Neural cell (in vitro differentiated cells): ENCODE data around the gene HPSE2. TPM values are rescaled to one million over a fixed set of nuclear protein-coding genes. Genes with fewer than 3 reads are reported as not detected.

Experiments used
- H2AFZ ChIP-seq: fragments of 200-600, 300-800 bp; sonication (generic), shearing (Covaris generic); 2 replicates; pipeline ENCODE4 v1.6.0; 2014; ENCODE audit warnings: low read depth, mild to moderate bottlenecking, antibody characterized with exemption, low read length, moderate library complexity
- H3F3A ChIP-seq: fragments of 200-600 bp; shearing (Covaris generic); 2 replicates; pipeline ENCODE4 v1.6.1; 2016; ENCODE audit warnings: mild to moderate bottlenecking, moderate library complexity, mixed read lengths, antibody characterized with exemption, low read length; ENCODE audit not compliant: insufficient read depth, poor library complexity, severe bottlenecking
- H3K27ac ChIP-seq: fragments of 200-600, 300-800 bp; sonication (generic), shearing (Covaris generic); 2 replicates; pipeline ENCODE4 v1.5.1; 2014; ENCODE audit warnings: mild to moderate bottlenecking, low read length, moderate library complexity
- H3K27me3 ChIP-seq: fragments of 300-800, 200-600 bp; sonication (generic), shearing (Covaris generic); 2 replicates; pipeline ENCODE4 v1.6.0; 2014; ENCODE audit warnings: mild to moderate bottlenecking, low read depth, low read length, moderate library complexity; ENCODE audit not compliant: insufficient read depth
- H3K36me3 ChIP-seq: fragments of 300-800, 200-600 bp; sonication (generic), shearing (Covaris generic); 2 replicates; pipeline ENCODE4 v1.5.1; 2014; ENCODE audit warnings: mild to moderate bottlenecking, antibody characterized with exemption, low read length, moderate library complexity; ENCODE audit not compliant: insufficient read depth
- H3K4me2 ChIP-seq: fragments of 300-800, 200-600 bp; sonication (generic), shearing (Covaris generic); 2 replicates; pipeline ENCODE4 v1.6.0; 2014; ENCODE audit warnings: mild to moderate bottlenecking, low read length
- H3K4me3 ChIP-seq: fragments of 300-800, 200-600 bp; sonication (generic), shearing (Covaris generic); 2 replicates; pipeline ENCODE4 v1.5.1; 2014; ENCODE audit warnings: mild to moderate bottlenecking, low read length, moderate library complexity
- H3K79me2 ChIP-seq: fragments of 200-600 bp; shearing (Covaris generic); replicated peaks from 2 replicates; pipeline ENCODE4 v1.6.0; 2014; ENCODE audit warnings: mild to moderate bottlenecking, low read length, moderate library complexity; ENCODE audit not compliant: insufficient read depth
- H3K9ac ChIP-seq: fragments of 300-800, 200-600 bp; sonication (generic), shearing (Covaris generic); 2 replicates; pipeline ENCODE4 v1.6.1; 2016; ENCODE audit warnings: mild to moderate bottlenecking, low read length, mixed read lengths
- H3K9me2 ChIP-seq: fragments of 200-600 bp; shearing (Covaris generic); 2 replicates; pipeline ENCODE4 v1.6.1; 2016; ENCODE audit warnings: mild to moderate bottlenecking, low read length, mixed read lengths; ENCODE audit not compliant: insufficient read depth
- H3K9me3 ChIP-seq: fragments of 200-600, 300-800 bp; sonication (generic), shearing (Covaris generic); 2 replicates; pipeline ENCODE4 v1.6.1; 2016; ENCODE audit warnings: mild to moderate bottlenecking, mixed run types, low read length, moderate library complexity, mixed read lengths
- H4K20me1 ChIP-seq: fragments of 200-600 bp; shearing (Covaris generic); 2 replicates; pipeline ENCODE4 v1.6.1; 2016; ENCODE audit warnings: mild to moderate bottlenecking, mixed run types; ENCODE audit not compliant: insufficient read depth
- EP300 ChIP-seq: fragments of 450-650 bp; conservative IDR thresholded peaks from 2 replicates; pipeline ENCODE4 v1.6.1; 2014; ENCODE audit warnings: antibody characterized with exemption, mild to moderate bottlenecking, moderate library complexity; ENCODE audit not compliant: poor library complexity, severe bottlenecking
- EZH2 ChIP-seq: fragments of 200-600, 300-800 bp; shearing (Covaris generic), sonication (generic); IDR thresholded peaks from 2 replicates; pipeline ENCODE4 v1.6.1; 2014; ENCODE audit warnings: antibody characterized with exemption, low read length, borderline replicate concordance, mild to moderate bottlenecking; ENCODE audit not compliant: insufficient read depth, poor library complexity, severe bottlenecking
- MXI1 ChIP-seq: fragments of 450-650 bp; conservative IDR thresholded peaks from 2 replicates; pipeline ENCODE4 v1.6.1; 2014; ENCODE audit warnings: antibody characterized with exemption, mild to moderate bottlenecking; ENCODE audit not compliant: poor library complexity, severe bottlenecking
- POLR2AphosphoS5 ChIP-seq: IDR thresholded peaks from 2 replicates; pipeline ENCODE4 v1.6.1; 2012
- RAD21 ChIP-seq: fragments of 450-650 bp; conservative IDR thresholded peaks from 2 replicates; pipeline ENCODE4 v1.6.1; 2014; ENCODE audit warnings: antibody characterized with exemption, mild to moderate bottlenecking, moderate library complexity
- SMC3 ChIP-seq: fragments of 450-650 bp; conservative IDR thresholded peaks from 2 replicates; pipeline ENCODE4 v1.6.1; 2014; ENCODE audit warnings: antibody characterized with exemption, mild to moderate bottlenecking, moderate library complexity; ENCODE audit not compliant: poor library complexity
- TAF1 ChIP-seq: IDR thresholded peaks from 2 replicates; pipeline ENCODE4 v1.6.1; 2012; ENCODE audit warnings: low read depth
- polyA plus RNA-seq: library from polyadenylated mRNA; depleted of rRNA; stranded (reverse); fragments of >200 nt; gene quantifications from 2 replicates; pipeline ENCODE4 v1.2.3, GENCODE V29; 2014
- TF ChIP-seq, protein P1 (sequence below): IDR thresholded peaks from 2 replicates; pipeline ENCODE4 v1.6.1; 2012; ENCODE audit warnings: borderline replicate concordance
- TF ChIP-seq, protein P2 (sequence below): fragments of 450-650 bp; IDR thresholded peaks from 2 replicates; pipeline ENCODE4 v1.5.1; 2014; ENCODE audit warnings: antibody characterized with exemption, mild to moderate bottlenecking, moderate library complexity; ENCODE audit not compliant: poor library complexity, severe bottlenecking

The HPSE2 gene
- polyA plus RNA-seq, 1 donor from 2014 or later, result not detected

DNA sequence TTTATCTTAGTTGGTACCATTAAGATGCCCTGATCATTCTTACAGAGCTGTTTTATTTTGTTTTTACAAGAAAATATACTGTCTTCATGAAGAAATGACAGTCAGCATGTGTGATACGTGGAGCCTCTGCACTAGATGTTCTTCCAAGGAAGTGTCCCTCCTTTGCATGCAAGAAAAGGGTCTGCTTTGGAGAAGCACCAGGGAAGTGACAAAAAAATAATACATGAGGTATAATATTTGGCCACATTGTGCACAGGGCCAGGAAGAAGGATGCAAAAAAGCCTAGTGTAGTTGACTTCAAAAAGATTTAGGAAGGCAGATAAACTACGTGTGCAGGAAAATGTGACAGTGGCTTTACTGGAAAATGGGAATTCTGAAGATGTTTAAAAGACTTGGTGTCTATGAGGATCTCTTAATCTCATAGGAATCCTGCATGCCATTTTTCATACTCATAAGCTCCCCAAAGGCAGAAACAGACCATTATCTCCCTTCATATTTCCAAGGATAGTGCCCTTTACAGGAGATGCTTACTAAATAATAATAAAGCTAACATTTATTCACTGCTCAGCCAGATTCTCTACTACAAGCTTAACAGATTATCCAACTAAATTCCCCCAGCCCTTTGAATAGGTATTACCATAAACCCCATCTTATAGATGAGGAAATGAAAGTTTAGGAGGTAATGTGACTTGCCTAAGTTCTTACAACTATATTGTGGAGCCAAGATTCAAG is 284.2 kb downstream of the HPSE2 start:
- Histone ChIP-seq H3K4me2 (no peak overlapping the region), H3K79me2 (no peaks in the 10 kb centered on the region), H3K27ac (no peak overlapping the region), H3K9me2 (no peaks in the 10 kb centered on the region), H3K9ac (no peak overlapping the region), H3K9me3 (no peaks in the 10 kb centered on the region), H2AFZ (no peak overlapping the region), H4K20me1 (no peaks in the 10 kb centered on the region), H3K36me3 (no peaks in the 10 kb centered on the region), H3K4me3 (no peak overlapping the region), H3F3A (no peaks in the 10 kb centered on the region), H3K27me3 (no peaks in the 10 kb centered on the region)
- TF ChIP-seq EP300 (no peak), SMC3 (no peak), EZH2 (no peak), POLR2AphosphoS5 (no peak), RAD21 (no peak), TAF1 (no peak), MXI1 (no peak)
- TF ChIP-seq, protein P1, sequence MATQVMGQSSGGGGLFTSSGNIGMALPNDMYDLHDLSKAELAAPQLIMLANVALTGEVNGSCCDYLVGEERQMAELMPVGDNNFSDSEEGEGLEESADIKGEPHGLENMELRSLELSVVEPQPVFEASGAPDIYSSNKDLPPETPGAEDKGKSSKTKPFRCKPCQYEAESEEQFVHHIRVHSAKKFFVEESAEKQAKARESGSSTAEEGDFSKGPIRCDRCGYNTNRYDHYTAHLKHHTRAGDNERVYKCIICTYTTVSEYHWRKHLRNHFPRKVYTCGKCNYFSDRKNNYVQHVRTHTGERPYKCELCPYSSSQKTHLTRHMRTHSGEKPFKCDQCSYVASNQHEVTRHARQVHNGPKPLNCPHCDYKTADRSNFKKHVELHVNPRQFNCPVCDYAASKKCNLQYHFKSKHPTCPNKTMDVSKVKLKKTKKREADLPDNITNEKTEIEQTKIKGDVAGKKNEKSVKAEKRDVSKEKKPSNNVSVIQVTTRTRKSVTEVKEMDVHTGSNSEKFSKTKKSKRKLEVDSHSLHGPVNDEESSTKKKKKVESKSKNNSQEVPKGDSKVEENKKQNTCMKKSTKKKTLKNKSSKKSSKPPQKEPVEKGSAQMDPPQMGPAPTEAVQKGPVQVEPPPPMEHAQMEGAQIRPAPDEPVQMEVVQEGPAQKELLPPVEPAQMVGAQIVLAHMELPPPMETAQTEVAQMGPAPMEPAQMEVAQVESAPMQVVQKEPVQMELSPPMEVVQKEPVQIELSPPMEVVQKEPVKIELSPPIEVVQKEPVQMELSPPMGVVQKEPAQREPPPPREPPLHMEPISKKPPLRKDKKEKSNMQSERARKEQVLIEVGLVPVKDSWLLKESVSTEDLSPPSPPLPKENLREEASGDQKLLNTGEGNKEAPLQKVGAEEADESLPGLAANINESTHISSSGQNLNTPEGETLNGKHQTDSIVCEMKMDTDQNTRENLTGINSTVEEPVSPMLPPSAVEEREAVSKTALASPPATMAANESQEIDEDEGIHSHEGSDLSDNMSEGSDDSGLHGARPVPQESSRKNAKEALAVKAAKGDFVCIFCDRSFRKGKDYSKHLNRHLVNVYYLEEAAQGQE, result no peak
- TF ChIP-seq, protein P2, sequence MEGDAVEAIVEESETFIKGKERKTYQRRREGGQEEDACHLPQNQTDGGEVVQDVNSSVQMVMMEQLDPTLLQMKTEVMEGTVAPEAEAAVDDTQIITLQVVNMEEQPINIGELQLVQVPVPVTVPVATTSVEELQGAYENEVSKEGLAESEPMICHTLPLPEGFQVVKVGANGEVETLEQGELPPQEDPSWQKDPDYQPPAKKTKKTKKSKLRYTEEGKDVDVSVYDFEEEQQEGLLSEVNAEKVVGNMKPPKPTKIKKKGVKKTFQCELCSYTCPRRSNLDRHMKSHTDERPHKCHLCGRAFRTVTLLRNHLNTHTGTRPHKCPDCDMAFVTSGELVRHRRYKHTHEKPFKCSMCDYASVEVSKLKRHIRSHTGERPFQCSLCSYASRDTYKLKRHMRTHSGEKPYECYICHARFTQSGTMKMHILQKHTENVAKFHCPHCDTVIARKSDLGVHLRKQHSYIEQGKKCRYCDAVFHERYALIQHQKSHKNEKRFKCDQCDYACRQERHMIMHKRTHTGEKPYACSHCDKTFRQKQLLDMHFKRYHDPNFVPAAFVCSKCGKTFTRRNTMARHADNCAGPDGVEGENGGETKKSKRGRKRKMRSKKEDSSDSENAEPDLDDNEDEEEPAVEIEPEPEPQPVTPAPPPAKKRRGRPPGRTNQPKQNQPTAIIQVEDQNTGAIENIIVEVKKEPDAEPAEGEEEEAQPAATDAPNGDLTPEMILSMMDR, result no peak

DNA sequence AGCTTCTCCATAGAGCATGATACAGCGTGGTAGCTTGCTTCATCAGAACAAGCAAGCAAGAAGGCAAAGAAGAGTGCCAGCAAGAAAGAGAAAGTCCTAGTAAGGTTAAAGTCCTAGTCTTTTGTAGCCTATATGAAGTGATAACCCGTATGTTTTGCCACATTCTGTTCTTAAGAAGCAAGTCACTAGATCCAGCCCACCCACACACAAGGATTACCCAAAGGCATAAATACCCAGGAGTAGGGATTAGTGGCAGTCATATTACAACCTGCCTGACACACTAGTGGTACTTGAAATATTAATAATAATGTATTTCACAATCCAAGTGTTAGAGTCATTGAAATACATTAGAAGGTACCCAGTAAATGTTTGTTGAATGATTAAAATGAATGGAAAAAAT is 285.5 kb downstream of the HPSE2 start:
- no peak overlapping the region for H3K27ac ChIP-seq
- H3K9me3 ChIP-seq, result no peaks in the 10 kb centered on the region
- no peaks in the 10 kb centered on the region for H3K36me3 ChIP-seq
- H3K9me2 ChIP-seq, result no peaks in the 10 kb centered on the region
- TF ChIP-seq TAF1 (no peak), MXI1 (no peak), EZH2 (no peak)
- TF ChIP-seq, protein P2, result no peak
- H3K9ac ChIP-seq, result no peak overlapping the region
- no peaks in the 10 kb centered on the region for H4K20me1 ChIP-seq
- H3K79me2 ChIP-seq, result no peaks in the 10 kb centered on the region
- H3F3A ChIP-seq, result no peaks in the 10 kb centered on the region
- no peak overlapping the region for H3K4me2 ChIP-seq
- no peak overlapping the region for H3K4me3 ChIP-seq
- H3K27me3 ChIP-seq, result no peaks in the 10 kb centered on the region
- no peak overlapping the region for H2AFZ ChIP-seq
